Astrocyte (in vitro differentiated cells and primary cell): ENCODE data around the gene NEK10. TPM values are rescaled to one million over a fixed set of nuclear protein-coding genes. Genes with fewer than 3 reads are reported as not detected.
"Not testable (repeated sequence)": the region's sequence is repeated elsewhere in the genome, so short reads cannot be mapped to it uniquely, and the experiment has no call there.

Source experiments
- DNase-seq: peaks from one replicate; pipeline ENCODE4 v3.0.0-alpha.2; 2010; ENCODE audit warnings: low read depth
- FAIRE-seq: peaks from 2 replicates; lab custom pipeline; 2011; peaks lifted over from hg19 to GRCh38; lab: Jason Lieb, UNC
- H2AFZ ChIP-seq: 2 replicates; pipeline ENCODE4 v1.6.0; 2012; ENCODE audit warnings: low read depth, low read length, inconsistent platforms
- H3K27ac ChIP-seq: 2 replicates; pipeline ENCODE4 v1.5.1; 2011; ENCODE audit warnings: low read depth, low read length, inconsistent platforms
- H3K27me3 ChIP-seq: 2 replicates; pipeline ENCODE4 v1.6.0; 2011; ENCODE audit warnings: low read length, inconsistent platforms; ENCODE audit not compliant: insufficient read depth
- H3K36me3 ChIP-seq: 2 replicates; pipeline ENCODE4 v1.5.1; 2011; ENCODE audit warnings: low read length, inconsistent platforms; ENCODE audit not compliant: insufficient read depth
- H3K4me1 ChIP-seq: 2 replicates; pipeline ENCODE4 v1.5.1; 2011; ENCODE audit warnings: low read length, inconsistent platforms; ENCODE audit not compliant: insufficient read depth
- H3K4me2 ChIP-seq: 2 replicates; pipeline ENCODE4 v1.6.0; 2012; ENCODE audit warnings: low read length, inconsistent platforms
- H3K4me3 ChIP-seq: 2 replicates; pipeline ENCODE4 v1.5.1; 2011; ENCODE audit warnings: low read depth, mild to moderate bottlenecking, low read length, inconsistent platforms; ENCODE audit not compliant: insufficient read depth
- H3K79me2 ChIP-seq: 2 replicates; pipeline ENCODE4 v1.6.0; 2012; ENCODE audit warnings: mild to moderate bottlenecking, low read length, inconsistent platforms; ENCODE audit not compliant: insufficient read depth
- H3K9ac ChIP-seq: 2 replicates; pipeline ENCODE4 v1.6.0; 2012; ENCODE audit warnings: mild to moderate bottlenecking, low read length, inconsistent platforms
- H3K9me3 ChIP-seq: 2 replicates; pipeline ENCODE4 v1.5.1; 2012; ENCODE audit warnings: low read depth, mild to moderate bottlenecking, low read length, inconsistent platforms; ENCODE audit not compliant: insufficient read depth
- H4K20me1 ChIP-seq: 2 replicates; pipeline ENCODE4 v1.6.0; 2012; ENCODE audit warnings: low read length, inconsistent platforms; ENCODE audit not compliant: insufficient read depth
- H3K27ac Mint-ChIP-seq: one replicate; pipeline ENCODE4 v1.8.0; 2021; ENCODE audit warnings: mild to moderate bottlenecking, mixed read lengths; ENCODE audit not compliant: unreplicated experiment
- H3K27me3 Mint-ChIP-seq: one replicate; pipeline ENCODE4 v1.8.0; 2021; ENCODE audit warnings: low read depth, mixed read lengths; ENCODE audit not compliant: unreplicated experiment
- H3K36me3 Mint-ChIP-seq: one replicate; pipeline ENCODE4 v1.8.0; 2021; ENCODE audit warnings: low read depth, mixed read lengths; ENCODE audit not compliant: unreplicated experiment
- H3K4me1 Mint-ChIP-seq: one replicate; pipeline ENCODE4 v1.8.0; 2021; ENCODE audit warnings: low read depth, mixed read lengths; ENCODE audit not compliant: unreplicated experiment
- H3K4me3 Mint-ChIP-seq: one replicate; pipeline ENCODE4 v1.8.0; 2021; ENCODE audit warnings: mild to moderate bottlenecking, moderate library complexity, mixed read lengths; ENCODE audit not compliant: unreplicated experiment
- H3K9me3 Mint-ChIP-seq: one replicate; pipeline ENCODE4 v1.8.0; 2021; ENCODE audit warnings: mild to moderate bottlenecking, mixed read lengths; ENCODE audit not compliant: unreplicated experiment
- EZH2 ChIP-seq: IDR thresholded peaks from 2 replicates; pipeline ENCODE4 v1.6.1; 2012; ENCODE audit warnings: mild to moderate bottlenecking, low read length, inconsistent platforms; ENCODE audit not compliant: insufficient read depth
- total RNA-seq: library from RNA; stranded (reverse); gene quantifications from 2 replicates; pipeline ENCODE4 v1.2.1, GENCODE V29; 2021
- TF ChIP-seq, protein P1 (sequence below): IDR thresholded peaks from 2 replicates; pipeline ENCODE4 v1.5.1; 2011; ENCODE audit warnings: low read depth, mild to moderate bottlenecking, inconsistent platforms, low read length, moderate library complexity; ENCODE audit not compliant: insufficient read depth

NEK10 gene
- total RNA-seq, 1 donor from 2014 or later = 3.2 TPM

DNA sequence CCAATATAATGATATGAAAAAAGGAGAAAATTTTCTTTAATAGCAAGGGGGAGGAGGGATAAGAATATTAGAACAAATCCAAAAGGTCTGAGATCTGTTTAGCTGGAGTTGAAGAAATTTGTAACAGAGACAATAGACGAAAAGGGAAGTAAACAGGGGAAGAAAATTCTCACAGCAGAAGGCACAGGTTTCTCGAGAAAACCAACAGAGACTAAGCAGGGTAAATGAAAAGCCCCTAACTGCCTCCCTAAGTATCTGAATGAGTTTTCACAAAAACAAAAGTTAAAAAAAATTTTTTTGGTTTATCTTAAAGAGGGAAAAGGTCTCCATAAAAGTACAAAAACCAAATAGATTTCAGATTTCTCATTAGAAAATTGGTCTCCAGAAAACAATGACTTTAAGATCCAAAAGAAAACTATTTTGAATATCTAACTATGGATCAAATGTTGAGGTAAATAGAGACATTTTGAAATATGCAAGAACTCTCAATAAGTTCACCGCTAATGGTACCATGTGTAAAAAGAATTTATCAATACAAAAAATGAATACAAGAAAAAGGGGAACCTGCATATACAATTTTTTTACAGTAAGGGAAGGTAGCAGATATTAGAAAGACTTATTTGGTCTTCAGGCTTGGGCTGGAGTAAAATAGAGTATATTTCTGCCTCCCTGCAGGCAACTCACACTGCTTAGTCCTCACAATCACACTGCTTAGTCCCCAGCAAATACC is 23.9 kb upstream of the NEK10 start:
- H3K36me3 Mint-ChIP-seq = peaks cover 8% of the 10 kb centered on the region
- FAIRE-seq = no peak
- Histone ChIP-seq H3K36me3 (peaks cover 44% of the 10 kb centered on the region), H3K4me2 (no peak overlapping the region), H3K9me3 (no peaks in the 10 kb centered on the region), H4K20me1 (peaks cover 7% of the 10 kb centered on the region), H2AFZ (no peak overlapping the region), H3K4me1 (peaks cover 5% of the 10 kb centered on the region), H3K27me3 (no peaks in the 10 kb centered on the region), H3K9ac (no peak overlapping the region), H3K4me3 (no peak overlapping the region), H3K79me2 (peaks cover 14% of the 10 kb centered on the region), H3K27ac (no peak overlapping the region)
- H3K4me3 Mint-ChIP-seq = no peak overlapping the region
- H3K27ac Mint-ChIP-seq = no peak overlapping the region
- TF ChIP-seq, protein P1, sequence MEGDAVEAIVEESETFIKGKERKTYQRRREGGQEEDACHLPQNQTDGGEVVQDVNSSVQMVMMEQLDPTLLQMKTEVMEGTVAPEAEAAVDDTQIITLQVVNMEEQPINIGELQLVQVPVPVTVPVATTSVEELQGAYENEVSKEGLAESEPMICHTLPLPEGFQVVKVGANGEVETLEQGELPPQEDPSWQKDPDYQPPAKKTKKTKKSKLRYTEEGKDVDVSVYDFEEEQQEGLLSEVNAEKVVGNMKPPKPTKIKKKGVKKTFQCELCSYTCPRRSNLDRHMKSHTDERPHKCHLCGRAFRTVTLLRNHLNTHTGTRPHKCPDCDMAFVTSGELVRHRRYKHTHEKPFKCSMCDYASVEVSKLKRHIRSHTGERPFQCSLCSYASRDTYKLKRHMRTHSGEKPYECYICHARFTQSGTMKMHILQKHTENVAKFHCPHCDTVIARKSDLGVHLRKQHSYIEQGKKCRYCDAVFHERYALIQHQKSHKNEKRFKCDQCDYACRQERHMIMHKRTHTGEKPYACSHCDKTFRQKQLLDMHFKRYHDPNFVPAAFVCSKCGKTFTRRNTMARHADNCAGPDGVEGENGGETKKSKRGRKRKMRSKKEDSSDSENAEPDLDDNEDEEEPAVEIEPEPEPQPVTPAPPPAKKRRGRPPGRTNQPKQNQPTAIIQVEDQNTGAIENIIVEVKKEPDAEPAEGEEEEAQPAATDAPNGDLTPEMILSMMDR = no peak
- TF ChIP-seq EZH2 = no peak
- H3K27me3 Mint-ChIP-seq = no peaks in the 10 kb centered on the region
- H3K9me3 Mint-ChIP-seq = no peaks in the 10 kb centered on the region
- peaks cover 14% of the 10 kb centered on the region for H3K4me1 Mint-ChIP-seq
- no peak for DNase-seq

DNA sequence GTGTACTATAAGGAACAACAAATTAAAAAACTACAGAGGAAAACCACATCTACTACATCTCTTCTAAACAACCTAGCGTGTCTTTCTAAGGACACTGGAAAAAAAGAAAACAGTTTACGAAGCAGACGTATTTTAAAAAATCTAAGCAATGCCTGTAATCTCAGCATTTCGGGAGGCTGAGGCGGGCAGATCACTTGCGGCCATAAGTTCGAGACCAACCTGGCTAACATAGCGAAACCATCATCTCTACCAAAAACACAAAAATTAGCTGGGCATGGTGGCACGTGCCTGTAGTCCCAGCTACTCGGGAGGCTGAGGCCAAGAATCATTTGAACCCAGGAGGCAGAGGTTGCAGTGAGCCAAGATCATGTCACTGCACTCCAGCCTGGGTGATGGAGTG is 23.2 kb upstream of the NEK10 start:
- not testable (repeated sequence) for H3K27me3 Mint-ChIP-seq, H3K4me3 ChIP-seq, H3K4me1 ChIP-seq, H3K27ac ChIP-seq, H3K9me3 Mint-ChIP-seq, H3K4me2 ChIP-seq, H3K27me3 ChIP-seq, H3K4me3 Mint-ChIP-seq, H4K20me1 ChIP-seq, H3K9ac ChIP-seq, H2AFZ ChIP-seq, DNase-seq, H3K9me3 ChIP-seq
- peak overlapping the region; percentile 14 for H3K27ac Mint-ChIP-seq
- H3K36me3 Mint-ChIP-seq = peaks cover 12% of the 10 kb centered on the region
- H3K36me3 ChIP-seq = peaks cover 37% of the 10 kb centered on the region
- H3K79me2 ChIP-seq = peaks cover 15% of the 10 kb centered on the region
- peaks cover 17% of the 10 kb centered on the region for H3K4me1 Mint-ChIP-seq
- peak; percentile 55 for FAIRE-seq

- Mint-ChIP-seq H3K4me3 (no peak overlapping the region), H3K27ac (peak overlapping the region; percentile 14), H3K4me1 (peaks cover 20% of the 10 kb centered on the region), H3K27me3 (no peaks in the 10 kb centered on the region), H3K9me3 (no peaks in the 10 kb centered on the region), H3K36me3 (peaks cover 10% of the 10 kb centered on the region)
- Histone ChIP-seq H3K36me3 (peaks cover 37% of the 10 kb centered on the region), H2AFZ (no peak overlapping the region), H3K9ac (no peak overlapping the region), H3K4me2 (no peak overlapping the region), H3K27me3 (no peaks in the 10 kb centered on the region), H3K27ac (no peak overlapping the region), H4K20me1 (peaks cover 7% of the 10 kb centered on the region), H3K9me3 (no peaks in the 10 kb centered on the region), H3K4me1 (peaks cover 5% of the 10 kb centered on the region), H3K4me3 (no peak overlapping the region), H3K79me2 (peaks cover 18% of the 10 kb centered on the region)
- no peak for DNase-seq
- FAIRE-seq = no peak
- no peak for TF ChIP-seq EZH2
- TF ChIP-seq, protein P1 = no peak
Observed at GRCh38 chr3:27391796-27392195, 22.6 kb upstream of the NEK10 start.
